HCT116 (cell line): ENCODE data around the gene KDM6B. TPM values are rescaled to one million over a fixed set of nuclear protein-coding genes. Genes with fewer than 3 reads are reported as not detected.

Source experiments
- ATAC-seq: fragments of 200-7000 bp; cut with Tn5 transposase; 2 replicates; pipeline ENCODE4 v1.9.1; 2020; ENCODE audit warnings: mild to moderate bottlenecking, moderate library complexity
- BruUV-seq: library from RNA; stranded (reverse); fragments of 400-500 nt; replicated peaks from 2 replicates; lab custom pipeline; 2021; lab: Mats Ljungman, UMichigan
- CTCF ChIA-PET: fragments of 300-600 bp; sonication (Branson Sonifier 250); formaldehyde crosslinking; loops from one replicate; lab custom pipeline; 2021; ENCODE audit warnings: antibody characterized with exemption; lab: Charles Lee
- POLR2A ChIA-PET: fragments of 300-600, 350-600 bp; sonication (Branson Sonifier 250); formaldehyde crosslinking; loops from one replicate; lab custom pipeline; 2021; ENCODE audit warnings: antibody characterized with exemption; lab: Charles Lee
- RAD21 ChIA-PET, 2 experiments: fragments of 300-600 bp; sonication (Branson Sonifier 250); formaldehyde crosslinking; loops; one replicate each; lab custom pipeline; 2023; ENCODE audit warnings: low total read pairs in 2 of 2; ENCODE audit not compliant: uncharacterized antibody in 2 of 2, unreplicated experiment in 2 of 2, low non-redundant PET in 1 of 2; lab: Charles Lee
- DNase-seq: peaks from one replicate; pipeline ENCODE4 v3.0.0-alpha.2; 2010; ENCODE audit warnings: low read depth, low spot score
- H2AFZ ChIP-seq: fragments of 200-600 bp; shearing (Covaris generic), sonication (generic); 2 replicates; pipeline ENCODE4 v1.6.1; 2017; ENCODE audit warnings: low read depth, mixed run types, mixed read lengths, antibody characterized with exemption, low read length; ENCODE audit not compliant: poor library complexity, severe bottlenecking
- H3K27ac ChIP-seq: 2 replicates; pipeline ENCODE4 v1.5.1; 2012; ENCODE audit warnings: low read depth, low read length
- H3K27me3 ChIP-seq: fragments of 200-600 bp; sonication (generic); 2 replicates; pipeline ENCODE4 v1.6.1; 2016; ENCODE audit warnings: mixed run types, low read length, mixed read lengths; ENCODE audit not compliant: insufficient read depth
- H3K36me3 ChIP-seq, 2 experiments: fragments of 200-500 bp in 1 of 2; fragments of 200-600 bp in 1 of 2; sonication (Bioruptor generic) in 1 of 2; sonication (generic) in 1 of 2; 2 replicates each; pipeline versions ENCODE4 v1.5.1 to v1.6.1; 2014 to 2016; ENCODE audit warnings: low read length in 2 of 2, inconsistent platforms in 1 of 2, mixed read lengths in 1 of 2, mixed run types in 1 of 2; ENCODE audit not compliant: insufficient read depth in 2 of 2, control insufficient read depth in 1 of 2
- H3K4me1 ChIP-seq, 2 experiments: fragments of 200-600 bp in 1 of 2; sonication (generic) in 1 of 2; 2 replicates each; pipeline versions ENCODE4 v1.5.1 to v1.6.1; 2012 to 2017; ENCODE audit warnings: low read length in 2 of 2, inconsistent platforms in 1 of 2, mild to moderate bottlenecking in 1 of 2, mixed read lengths in 1 of 2, mixed run types in 1 of 2, moderate library complexity in 1 of 2; ENCODE audit not compliant: insufficient read depth in 2 of 2, control insufficient read depth in 1 of 2
- H3K4me2 ChIP-seq: fragments of 200-600 bp; sonication (generic); 2 replicates; pipeline ENCODE4 v1.6.1; 2017; ENCODE audit warnings: mixed run types, low read length, mixed read lengths
- H3K4me3 ChIP-seq, 2 experiments: fragments of 200-600 bp in 1 of 2; sonication (generic) in 1 of 2; replicated peaks in 1 of 2; 2 replicates each; pipeline ENCODE4 v1.5.1; 2011 to 2016; ENCODE audit warnings: low read length in 2 of 2, control low read depth in 1 of 2, low read depth in 1 of 2, mild to moderate bottlenecking in 1 of 2, mixed read lengths in 1 of 2, mixed run types in 1 of 2
- H3K79me2 ChIP-seq: fragments of 200-600 bp; sonication (generic); 2 replicates; pipeline ENCODE4 v1.6.1; 2017; ENCODE audit warnings: mild to moderate bottlenecking, mixed run types, low read length, moderate library complexity, mixed read lengths; ENCODE audit not compliant: insufficient read depth
- H3K9ac ChIP-seq: fragments of 200-600 bp; sonication (generic); 2 replicates; pipeline ENCODE4 v1.6.1; 2016; ENCODE audit warnings: low read length, mixed read lengths
- H3K9me2 ChIP-seq: fragments of 200-600 bp; sonication (generic), shearing (Covaris generic); 2 replicates; pipeline ENCODE4 v1.6.1; 2017; ENCODE audit warnings: mixed run types, mild to moderate bottlenecking, moderate library complexity; ENCODE audit not compliant: insufficient read depth
- H3K9me3 ChIP-seq, 2 experiments: fragments of 200-500 bp in 1 of 2; fragments of 200-600 bp in 1 of 2; sonication (Bioruptor generic) in 1 of 2; sonication (generic) in 1 of 2; 2 replicates each; pipeline ENCODE4 v1.6.1; 2014 to 2017; ENCODE audit warnings: low read length in 2 of 2, mixed read lengths in 2 of 2, inconsistent platforms in 1 of 2, low read depth in 1 of 2, mild to moderate bottlenecking in 1 of 2, mixed run types in 1 of 2, moderate library complexity in 1 of 2; ENCODE audit not compliant: control insufficient read depth in 1 of 2, insufficient read depth in 1 of 2
- H4K20me1 ChIP-seq: fragments of 200-600 bp; sonication (generic), shearing (Covaris generic); 2 replicates; pipeline ENCODE4 v1.6.1; 2017; ENCODE audit warnings: mixed run types, mild to moderate bottlenecking, moderate library complexity; ENCODE audit not compliant: insufficient read depth
- CBX3 ChIP-seq: IDR thresholded peaks from 2 replicates; pipeline ENCODE4 v1.6.1; 2012; ENCODE audit warnings: low read depth
- CEBPB ChIP-seq: IDR thresholded peaks from 2 replicates; pipeline ENCODE4 v1.6.1; 2012; ENCODE audit warnings: low read depth
- EGR1 ChIP-seq: IDR thresholded peaks from 2 replicates; pipeline ENCODE4 v1.6.1; 2012; ENCODE audit warnings: low read depth
- ELF1 ChIP-seq: IDR thresholded peaks from 2 replicates; pipeline ENCODE4 v1.6.1; 2012; ENCODE audit warnings: low read depth, borderline replicate concordance
- EZH2phosphoT487 ChIP-seq: fragments of 200-600 bp; IDR thresholded peaks from 2 replicates; pipeline ENCODE4 v1.6.1; 2018; ENCODE audit warnings: antibody characterized with exemption, borderline replicate concordance
- POLR2AphosphoS5 ChIP-seq: IDR thresholded peaks from 2 replicates; pipeline ENCODE4 v1.6.1; 2011; ENCODE audit warnings: mild to moderate bottlenecking, low read depth, low read length, moderate library complexity
- RAD21 ChIP-seq: IDR thresholded peaks from 2 replicates; pipeline ENCODE4 v1.6.1; 2012; ENCODE audit warnings: low read depth, mild to moderate bottlenecking
- YY1 ChIP-seq: IDR thresholded peaks from 2 replicates; pipeline ENCODE4 v1.6.1; 2011; ENCODE audit warnings: low read length, low read depth, moderate library complexity, mild to moderate bottlenecking; ENCODE audit not compliant: insufficient replicate concordance; ENCODE audit errors: extremely low read depth
- ZBTB33 ChIP-seq: IDR thresholded peaks from 2 replicates; pipeline ENCODE4 v1.6.1; 2011; ENCODE audit warnings: mild to moderate bottlenecking, low read length, moderate library complexity; ENCODE audit not compliant: insufficient replicate concordance; ENCODE audit errors: extremely low read depth
- intact Hi-C: fragments of 100-400 bp; cut with micrococcal nuclease; formaldehyde crosslinking; loops from 2 replicates; pipeline ENCODE4 v1.10.0; 2022
- total RNA-seq: library from RNA; stranded (reverse); gene quantifications from one replicate; pipeline ENCODE4 v1.2.1, GENCODE V29; 2021; ENCODE audit not compliant: unreplicated experiment
- TF ChIP-seq, protein P1 (sequence below), 3 experiments: fragments of 200-600 bp in 1 of 3; sonication (generic) in 1 of 3; IDR thresholded peaks in 2 of 3; conservative IDR thresholded peaks in 1 of 3; 2 replicates each; pipeline ENCODE4 v1.5.1; 2012 to 2017; ENCODE audit warnings: low read depth in 2 of 3, low read length in 2 of 3, antibody characterized with exemption in 1 of 3, borderline replicate concordance in 1 of 3, control low read depth in 1 of 3, mild to moderate bottlenecking in 1 of 3, mixed read lengths in 1 of 3, mixed run types in 1 of 3, moderate library complexity in 1 of 3; ENCODE audit not compliant: insufficient read depth in 1 of 3
- TF ChIP-seq, protein P2 (sequence below): IDR thresholded peaks from 2 replicates; pipeline ENCODE4 v1.6.1; 2012

The KDM6B gene
- total RNA-seq, 1 experiment from 2014 or later = 42.1 TPM

DNA sequence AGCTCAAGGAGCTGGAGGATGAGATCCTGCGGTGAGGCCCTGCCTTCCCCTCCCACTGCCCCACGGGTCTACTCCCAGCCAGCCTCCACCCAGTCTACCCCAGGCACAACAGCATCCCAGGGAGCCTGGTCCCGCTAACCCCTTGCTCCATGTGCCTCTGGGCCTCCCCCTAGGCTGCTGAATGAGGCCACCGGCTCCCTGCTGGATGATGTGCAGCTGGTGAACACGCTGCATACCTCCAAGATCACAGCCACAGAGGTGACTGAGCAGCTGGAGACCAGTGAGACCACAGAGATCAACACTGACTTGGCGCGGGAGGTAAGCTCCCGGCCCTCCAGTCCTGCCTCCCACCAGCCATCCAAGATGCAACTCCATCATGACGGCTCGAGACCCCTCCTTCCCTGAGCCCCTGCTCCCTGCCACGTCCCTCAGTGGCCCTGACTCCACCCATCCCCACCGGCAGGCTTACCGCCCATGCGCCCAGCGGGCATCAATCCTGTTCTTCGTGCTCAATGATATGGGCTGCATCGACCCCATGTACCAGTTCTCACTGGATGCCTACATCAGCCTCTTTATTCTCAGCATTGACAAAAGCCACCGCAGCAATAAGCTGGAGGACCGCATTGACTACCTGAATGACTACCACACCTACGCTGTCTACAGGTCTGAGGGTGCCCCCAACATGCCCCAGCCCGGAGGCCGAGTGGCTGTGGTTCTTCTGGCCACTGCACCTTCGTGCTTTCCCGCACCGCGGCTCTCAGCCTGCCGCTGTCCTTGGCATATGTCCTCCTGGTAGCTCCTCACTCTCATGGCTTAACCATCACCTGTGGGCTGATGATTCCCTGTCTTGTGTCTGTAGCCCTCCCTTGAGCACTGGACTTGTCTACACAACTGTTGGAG lies 15.0 kb upstream of the KDM6B start:
- no peak for ATAC-seq
- Histone ChIP-seq H3K27ac (no peak overlapping the region), H3K27me3 (no peaks in the 10 kb centered on the region), H2AFZ (no peak overlapping the region), H3K9ac (no peak overlapping the region), H3K79me2 (no peaks in the 10 kb centered on the region), H3K36me3 (no peaks in the 10 kb centered on the region), H3K9me2 (no peaks in the 10 kb centered on the region), H3K4me3 (no peak overlapping the region), H4K20me1 (no peaks in the 10 kb centered on the region), H3K4me2 (no peak overlapping the region), H3K9me3 (no peaks in the 10 kb centered on the region), H3K4me1 (no peaks in the 10 kb centered on the region)
- no TSS peak for BruUV-seq
- intact Hi-C loops = no loop called here
- TF ChIP-seq RAD21 = no peak
- no peak for TF ChIP-seq EGR1
- no peak for TF ChIP-seq CEBPB
- no peak for TF ChIP-seq YY1
- no peak for TF ChIP-seq ZBTB33
- no peak for TF ChIP-seq POLR2AphosphoS5
- TF ChIP-seq, protein P1, sequence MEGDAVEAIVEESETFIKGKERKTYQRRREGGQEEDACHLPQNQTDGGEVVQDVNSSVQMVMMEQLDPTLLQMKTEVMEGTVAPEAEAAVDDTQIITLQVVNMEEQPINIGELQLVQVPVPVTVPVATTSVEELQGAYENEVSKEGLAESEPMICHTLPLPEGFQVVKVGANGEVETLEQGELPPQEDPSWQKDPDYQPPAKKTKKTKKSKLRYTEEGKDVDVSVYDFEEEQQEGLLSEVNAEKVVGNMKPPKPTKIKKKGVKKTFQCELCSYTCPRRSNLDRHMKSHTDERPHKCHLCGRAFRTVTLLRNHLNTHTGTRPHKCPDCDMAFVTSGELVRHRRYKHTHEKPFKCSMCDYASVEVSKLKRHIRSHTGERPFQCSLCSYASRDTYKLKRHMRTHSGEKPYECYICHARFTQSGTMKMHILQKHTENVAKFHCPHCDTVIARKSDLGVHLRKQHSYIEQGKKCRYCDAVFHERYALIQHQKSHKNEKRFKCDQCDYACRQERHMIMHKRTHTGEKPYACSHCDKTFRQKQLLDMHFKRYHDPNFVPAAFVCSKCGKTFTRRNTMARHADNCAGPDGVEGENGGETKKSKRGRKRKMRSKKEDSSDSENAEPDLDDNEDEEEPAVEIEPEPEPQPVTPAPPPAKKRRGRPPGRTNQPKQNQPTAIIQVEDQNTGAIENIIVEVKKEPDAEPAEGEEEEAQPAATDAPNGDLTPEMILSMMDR (IDR thresholded peaks at IDR 0.05 in 2 of 3, conservative IDR thresholded peaks at IDR 0.05 in 1 of 3; ENCODE audit: borderline replicate concordance in 1 of 3, insufficient read depth in 1 of 3, low read depth in 2 of 3, low read length in 2 of 3) = no peak
- TF ChIP-seq, protein P2, sequence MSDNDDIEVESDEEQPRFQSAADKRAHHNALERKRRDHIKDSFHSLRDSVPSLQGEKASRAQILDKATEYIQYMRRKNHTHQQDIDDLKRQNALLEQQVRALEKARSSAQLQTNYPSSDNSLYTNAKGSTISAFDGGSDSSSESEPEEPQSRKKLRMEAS = no peak
- TF ChIP-seq EZH2phosphoT487 = no peak
- no peak for TF ChIP-seq ELF1
- no peak for TF ChIP-seq CBX3
- ChIA-PET RAD21 (no interaction called here), POLR2A (no interaction called here), CTCF (interaction anchor here (1.0 kb wide), 1 partner anchor 16 kb away, joined by 3 read pairs; no protein-coding TSS in a partner anchor)
- no peak for DNase-seq
